A549 (cell line): ENCODE results near the gene ALOX15B. TPM values are rescaled to one million over a fixed set of nuclear protein-coding genes. Genes with fewer than 3 reads are reported as not detected.

Source experiments
- ATAC-seq, 2 experiments: fragments of 200-7000 bp in 1 of 2; fragments of >200 bp in 1 of 2; cut with Nextera tagmentation in 1 of 2; cut with Tn5 transposase in 1 of 2; 3 replicates each; pipeline versions ENCODE4 v1.8.0 to v1.9.1; 2018 to 2020; ENCODE audit warnings: mild to moderate bottlenecking in 1 of 2, moderate library complexity in 1 of 2
- CTCF ChIA-PET: fragments of 300-600 bp; sonication (Branson Sonifier 250); formaldehyde crosslinking; extraction: SDS; loops from one replicate; lab custom pipeline; 2021; ENCODE audit warnings: antibody characterized with exemption, inconsistent platforms; lab: Yijun Ruan, JAX
- POLR2A ChIA-PET: fragments of 350-600 bp; formaldehyde crosslinking; extraction: SDS; loops from one replicate; lab custom pipeline; 2021; ENCODE audit warnings: antibody characterized with exemption, inconsistent platforms; lab: Yijun Ruan, JAX
- DNase-seq, 2 experiments: peaks; one replicate each; pipeline versions ENCODE4 v3.0.0 to v3.0.0-alpha.2; 2011 to 2016; ENCODE audit warnings: low read depth in 1 of 2, low spot score in 1 of 2
- FAIRE-seq: peaks from 2 replicates; lab custom pipeline; 2011; peaks lifted over from hg19 to GRCh38; lab: Jason Lieb, UNC
- H3K27ac ChIP-seq, 2 experiments: fragments of >200 bp; sonication (Bioruptor Twin); formaldehyde crosslinking; 3 replicates each; pipeline ENCODE4 v1.5.1; 2016 to 2017
- H3K4me1 ChIP-seq: fragments of >200 bp; sonication (Bioruptor Twin); formaldehyde crosslinking; 3 replicates; pipeline ENCODE4 v1.6.1; 2016
- H3K4me2 ChIP-seq: fragments of >200 bp; sonication (Bioruptor Twin); formaldehyde crosslinking; 3 replicates; pipeline ENCODE4 v1.6.1; 2016
- H3K4me3 ChIP-seq: fragments of >200 bp; sonication (Bioruptor Twin); formaldehyde crosslinking; 3 replicates; pipeline ENCODE4 v1.5.1; 2016
- H3K9me3 ChIP-seq: fragments of >200 bp; sonication (Bioruptor Twin); formaldehyde crosslinking; 3 replicates; pipeline ENCODE4 v1.6.1; 2016
- BCL3 ChIP-seq: fragments of >200 bp; sonication (Bioruptor Twin); formaldehyde crosslinking; IDR thresholded peaks from 3 replicates; pipeline ENCODE4 v1.6.1; 2016
- BHLHE40 ChIP-seq: IDR thresholded peaks from 2 replicates; pipeline ENCODE4 v1.6.1; 2012; ENCODE audit warnings: low read depth, low read length, inconsistent platforms
- CEBPB ChIP-seq, 2 experiments: fragments of >200 bp in 1 of 2; sonication (Bioruptor Twin) in 1 of 2; formaldehyde crosslinking in 1 of 2; IDR thresholded peaks; 2 replicates each; pipeline ENCODE4 v1.6.1; 2012 to 2016
- CTCF ChIP-seq: fragments of >200 bp; sonication (Bioruptor Twin); formaldehyde crosslinking; IDR thresholded peaks from 3 replicates; pipeline ENCODE4 v1.5.1; 2016
- EP300 ChIP-seq, 2 experiments: fragments of >200 bp; sonication (Bioruptor Twin); formaldehyde crosslinking; IDR thresholded peaks; 2 replicates in 1 of 2; 3 replicates in 1 of 2; pipeline ENCODE4 v1.6.1; 2016 to 2017
- FOSL2 ChIP-seq, 2 experiments: fragments of 450-650 bp in 1 of 2; fragments of >200 bp in 1 of 2; sonication (Bioruptor Twin) in 1 of 2; formaldehyde crosslinking; IDR thresholded peaks; 2 replicates each; pipeline versions ENCODE4 v1.5.0 to v1.6.1; 2016 to 2020; ENCODE audit warnings: mild to moderate bottlenecking in 1 of 2, moderate library complexity in 1 of 2
- GATA3 ChIP-seq: IDR thresholded peaks from 2 replicates; pipeline ENCODE4 v1.6.1; 2012; ENCODE audit warnings: borderline replicate concordance
- HDAC2 ChIP-seq: fragments of 200-600 bp; sonication (generic); IDR thresholded peaks from 2 replicates; pipeline ENCODE4 v1.6.1; 2016
- HES2 ChIP-seq: fragments of >200 bp; sonication (Bioruptor Twin); formaldehyde crosslinking; IDR thresholded peaks from 2 replicates; pipeline ENCODE4 v1.6.1; 2016
- HEYL ChIP-seq: fragments of 250-450 bp; sonication (Bioruptor Pico); IDR thresholded peaks from 2 replicates; pipeline ENCODE4 v1.8.0; 2021; ENCODE audit warnings: mild to moderate bottlenecking, moderate library complexity
- HOXB5 ChIP-seq: fragments of 250-450 bp; sonication (Bioruptor Pico); IDR thresholded peaks from 2 replicates; pipeline ENCODE4 v1.5.0; 2020; ENCODE audit warnings: mild to moderate bottlenecking, moderate library complexity
- JUN ChIP-seq, 2 experiments: fragments of >200 bp; sonication (Bioruptor Twin); formaldehyde crosslinking; IDR thresholded peaks; 2 replicates in 1 of 2; 3 replicates in 1 of 2; pipeline ENCODE4 v1.6.1; 2016 to 2017
- JUNB ChIP-seq: fragments of >200 bp; sonication (Bioruptor Twin); formaldehyde crosslinking; IDR thresholded peaks from 2 replicates; pipeline ENCODE4 v1.6.1; 2016
- NFE2L2 ChIP-seq: fragments of 150-350 bp; conservative IDR thresholded peaks from 2 replicates; pipeline ENCODE4 v1.6.1; 2014; ENCODE audit warnings: low read length
- POLR2A ChIP-seq: IDR thresholded peaks from 2 replicates; pipeline ENCODE4 v1.6.1; 2012; ENCODE audit warnings: mild to moderate bottlenecking, low read length
- RARB ChIP-seq: fragments of 250-450 bp; sonication (Bioruptor Pico); IDR thresholded peaks from 2 replicates; pipeline ENCODE4 v1.8.0; 2021; ENCODE audit warnings: mild to moderate bottlenecking, moderate library complexity
- SMC3 ChIP-seq: fragments of >200 bp; sonication (Bioruptor Twin); formaldehyde crosslinking; IDR thresholded peaks from 3 replicates; pipeline ENCODE4 v1.6.1; 2018; ENCODE audit warnings: inconsistent platforms
- ZFP36 ChIP-seq: fragments of 450-650 bp; IDR thresholded peaks from 2 replicates; pipeline ENCODE4 v1.6.1; 2014; ENCODE audit warnings: borderline replicate concordance; ENCODE audit not compliant: partially characterized antibody
- ZNF302 ChIP-seq: fragments of 250-450 bp; sonication (Bioruptor Pico); IDR thresholded peaks from 2 replicates; pipeline ENCODE4 v1.9.0; 2021; ENCODE audit warnings: inconsistent platforms, mild to moderate bottlenecking, moderate library complexity
- WGBS: methylation state at CpG from one replicate; pipeline ENCODE4 v1.1.6; 2017; ENCODE audit errors: missing lambda C conversion rate; 5-methylcytosine and 5-hydroxymethylcytosine counted together
- polyA plus RNA-seq, 4 experiments: library from polyadenylated mRNA; depleted of rRNA in 3 of 4; stranded (reverse); fragments of >200 nt; fragmentation: RNase III in 1 of 4; extraction: RNeasy Plus Mini Kit Qiagen cat#74134 plus additional on column Dnase treatment in 1 of 4; gene quantifications; 2 replicates in 3 of 4; 3 replicates in 1 of 4; pipeline ENCODE4 v1.2.3, GENCODE V29; 2011 to 2017

ALOX15B gene
- polyA plus RNA-seq, 2 of the 4 experiments (the other 2 are of a cell fraction): not detected

GRCh38 chr17:8002721-8003593, 35.9 kb upstream of the ALOX15B start (continued):
- TF ChIP-seq JUN (IDR thresholded peaks at IDR 0.05): no peak
- TF ChIP-seq, all 56 proteins: peak for 0

GRCh38 chr17:8003594-8004181, 35.2 kb upstream of the ALOX15B start:
- ChIA-PET POLR2A (no interaction called here), CTCF (interaction anchor here (0.9 to 8.5 kb wide), 9 partner anchors 11 to 91 kb away, joined by 3 to 95 read pairs (median 6); no protein-coding TSS in a partner anchor)
- 89% methylated on average over 34 of the region's 44 CpGs for WGBS
- FAIRE-seq (no peak), DNase-seq (no peak), ATAC-seq (no peak)
- no peak for TF ChIP-seq CTCF
- no peak for TF ChIP-seq POLR2A
- TF ChIP-seq ZNF302 (CRISPR knock-in tag): no peak
- TF ChIP-seq NFE2L2: no peak
- TF ChIP-seq HOXB5 (CRISPR knock-in tag): no peak
- no peak for TF ChIP-seq FOSL2 (IDR thresholded peaks at IDR 0.05)
- TF ChIP-seq FOSL2 (CRISPR knock-in tag; IDR thresholded peaks at IDR 0.05): no peak
- no peak for TF ChIP-seq GATA3
- no peak for TF ChIP-seq HEYL (CRISPR knock-in tag)
- no peak for TF ChIP-seq JUNB
- no peak for TF ChIP-seq HDAC2
- no peak for TF ChIP-seq RARB
- no peak for TF ChIP-seq SMC3
- TF ChIP-seq BHLHE40: no peak
- no peak for TF ChIP-seq CEBPB (IDR thresholded peaks at IDR 0.05)
- TF ChIP-seq HES2: no peak
- no peak for TF ChIP-seq EP300 (IDR thresholded peaks at IDR 0.05)
- no peak for TF ChIP-seq BCL3
- no peaks in the 10 kb centered on the region for H3K9me3 ChIP-seq
- H3K4me1 ChIP-seq: no peaks in the 10 kb centered on the region
- H3K27ac ChIP-seq: no peak overlapping the region
- H3K4me2 ChIP-seq: no peak overlapping the region
- no peak overlapping the region for H3K4me3 ChIP-seq

GRCh38 chr17:8004899-8005298, 34.0 kb upstream of the ALOX15B start:
- FAIRE-seq: no peak
- Histone ChIP-seq H3K4me2 (no peak overlapping the region), H3K9me3 (no peaks in the 10 kb centered on the region), H3K4me3 (no peak overlapping the region), H3K27ac (no peak overlapping the region), H3K4me1 (no peaks in the 10 kb centered on the region)
- DNase-seq: no peak
- WGBS: 78% methylated on average over 6 of the region's 6 CpGs
- ATAC-seq: peak in 1 of 2 experiments; percentile 37; a peak in 3 of 6 replicates
- ChIA-PET POLR2A (no interaction called here), CTCF (interaction anchor here (0.9 to 8.5 kb wide), 11 partner anchors 8 to 107 kb away, joined by 3 to 95 read pairs (median 5); no protein-coding TSS in a partner anchor)
- TF ChIP-seq ZFP36: no peak
- TF ChIP-seq FOSL2 (IDR thresholded peaks at IDR 0.05): no peak
- 0 out of 2 replicates have a peak, but pooled peaks have one; percentile 21 for TF ChIP-seq FOSL2 (CRISPR knock-in tag; IDR thresholded peaks at IDR 0.05)
